ENCODE measurements around the gene KCTD11.
"Not testable (repeated sequence)": the region's sequence is repeated elsewhere in the genome, so short reads cannot be mapped to it uniquely, and the experiment has no call there.

The KCTD11 gene

GRCh38 chr17:7367083-7367482 lies 15.1 kb downstream of the KCTD11 start:
- no peak overlapping the region for H3K4me3 ChIP-seq (ENCODE audit: low read length)
- no peaks in the 10 kb centered on the region for H3K27me3 ChIP-seq (ENCODE audit: insufficient read depth, low read length)
- no peak overlapping the region for H3K27ac ChIP-seq (ENCODE audit: low read depth, low read length)
- WGBS, result 70% methylated on average over 6 of the region's 8 CpGs
- H3K9me3 ChIP-seq (ENCODE audit: insufficient read depth, low read depth, low read length), result no peaks in the 10 kb centered on the region
- H3K4me1 ChIP-seq (ENCODE audit: insufficient read depth, low read length), result peaks cover 6% of the 10 kb centered on the region; the same call in 1 of the 2 replicates
- H3K36me3 ChIP-seq (ENCODE audit: insufficient read depth, low read length), result no peaks in the 10 kb centered on the region
- H3K9ac ChIP-seq (ENCODE audit: low read depth, low read length), result no peak overlapping the region

GRCh38 chr17:7367918-7368598 lies 16.1 kb downstream of the KCTD11 start:
- Histone ChIP-seq H3K9me3 (ENCODE audit: insufficient read depth, low read depth, low read length) (no peaks in the 10 kb centered on the region), H3K4me1 (ENCODE audit: insufficient read depth, low read length) (peaks cover 6% of the 10 kb centered on the region; the same call in 1 of the 2 replicates), H3K27ac (ENCODE audit: low read depth, low read length) (no peak overlapping the region), H3K27me3 (ENCODE audit: insufficient read depth, low read length) (no peaks in the 10 kb centered on the region), H3K9ac (ENCODE audit: low read depth, low read length) (no peak overlapping the region), H3K4me3 (ENCODE audit: low read length) (no peak overlapping the region), H3K36me3 (ENCODE audit: insufficient read depth, low read length) (no peaks in the 10 kb centered on the region)
- 71% methylated on average over 10 of the region's 13 CpGs for WGBS

GRCh38 chr17:7368599-7368994 lies 16.6 kb downstream of the KCTD11 start:
- H3K4me1 ChIP-seq (ENCODE audit: insufficient read depth, low read length); H3K9ac ChIP-seq (ENCODE audit: low read depth, low read length); H3K27ac ChIP-seq (ENCODE audit: low read depth, low read length); H3K27me3 ChIP-seq (ENCODE audit: insufficient read depth, low read length); H3K4me3 ChIP-seq (ENCODE audit: low read length); H3K9me3 ChIP-seq (ENCODE audit: insufficient read depth, low read depth, low read length); H3K36me3 ChIP-seq (ENCODE audit: insufficient read depth, low read length): not testable (repeated sequence)
- WGBS, result 88% methylated on average over 5 of the region's 5 CpGs

GRCh38 chr17:7369825-7370224 lies 17.9 kb downstream of the KCTD11 start:
- no peak overlapping the region for H3K27ac ChIP-seq (ENCODE audit: low read depth, low read length)
- peaks cover 6% of the 10 kb centered on the region; the same call in 1 of the 2 replicates for H3K4me1 ChIP-seq (ENCODE audit: insufficient read depth, low read length)
- H3K9me3 ChIP-seq (ENCODE audit: insufficient read depth, low read depth, low read length), result no peaks in the 10 kb centered on the region
- no peak overlapping the region for H3K9ac ChIP-seq (ENCODE audit: low read depth, low read length)
- no peak overlapping the region for H3K4me3 ChIP-seq (ENCODE audit: low read length)
- no peaks in the 10 kb centered on the region for H3K27me3 ChIP-seq (ENCODE audit: insufficient read depth, low read length)
- 87% methylated on average over 5 of the region's 5 CpGs for WGBS
- H3K36me3 ChIP-seq (ENCODE audit: insufficient read depth, low read length), result no peaks in the 10 kb centered on the region

GRCh38 chr17:7370853-7371252 lies 18.9 kb downstream of the KCTD11 start:
- H3K4me1 ChIP-seq (ENCODE audit: insufficient read depth, low read length), result peaks cover 6% of the 10 kb centered on the region; the same call in 1 of the 2 replicates
- 89% methylated on average over 3 of the region's 4 CpGs for WGBS
- H3K9ac ChIP-seq (ENCODE audit: low read depth, low read length), result no peak overlapping the region
- no peaks in the 10 kb centered on the region for H3K9me3 ChIP-seq (ENCODE audit: insufficient read depth, low read depth, low read length)
- no peak overlapping the region for H3K4me3 ChIP-seq (ENCODE audit: low read length)
- H3K36me3 ChIP-seq (ENCODE audit: insufficient read depth, low read length), result no peaks in the 10 kb centered on the region
- H3K27ac ChIP-seq (ENCODE audit: low read depth, low read length), result no peak overlapping the region
- no peaks in the 10 kb centered on the region for H3K27me3 ChIP-seq (ENCODE audit: insufficient read depth, low read length)

GRCh38 chr17:7374353-7374752 lies 22.4 kb downstream of the KCTD11 start:
- no peak overlapping the region for H3K4me3 ChIP-seq (ENCODE audit: low read length)

GRCh38 chr17:7379134-7379533 lies 27.2 kb downstream of the KCTD11 start:
- Histone ChIP-seq H3K4me1 (ENCODE audit: insufficient read depth, low read length) (no peaks in the 10 kb centered on the region), H3K9me3 (ENCODE audit: insufficient read depth, low read depth, low read length) (peaks cover 7% of the 10 kb centered on the region; the same call in 1 of the 2 replicates), H3K27ac (ENCODE audit: low read depth, low read length) (no peak overlapping the region), H3K4me3 (ENCODE audit: low read length) (no peak overlapping the region), H3K27me3 (ENCODE audit: insufficient read depth, low read length) (peaks cover 42% of the 10 kb centered on the region), H3K36me3 (ENCODE audit: insufficient read depth, low read length) (no peaks in the 10 kb centered on the region), H3K9ac (ENCODE audit: low read depth, low read length) (no peak overlapping the region)
- WGBS, result 100% methylated on average over 2 of the region's 3 CpGs

More at GRCh38 chr17:7374353-7374752, 22.4 kb downstream of the KCTD11 start:
- Histone ChIP-seq H3K36me3 (ENCODE audit: insufficient read depth, low read length) (no peaks in the 10 kb centered on the region), H3K27me3 (ENCODE audit: insufficient read depth, low read length) (no peaks in the 10 kb centered on the region), H3K9ac (ENCODE audit: low read depth, low read length) (no peak overlapping the region), H3K27ac (ENCODE audit: low read depth, low read length) (no peak overlapping the region), H3K4me1 (ENCODE audit: insufficient read depth, low read length) (no peaks in the 10 kb centered on the region), H3K9me3 (ENCODE audit: insufficient read depth, low read depth, low read length) (peaks cover 3% of the 10 kb centered on the region; the same call in 1 of the 2 replicates)
- WGBS, result 94% methylated on average over 2 of the region's 2 CpGs

GRCh38 chr17:7380321-7380720 lies 28.4 kb downstream of the KCTD11 start:
- peaks cover 7% of the 10 kb centered on the region; the same call in 1 of the 2 replicates for H3K9me3 ChIP-seq (ENCODE audit: insufficient read depth, low read depth, low read length)
- H3K36me3 ChIP-seq (ENCODE audit: insufficient read depth, low read length), result no peaks in the 10 kb centered on the region
- H3K9ac ChIP-seq (ENCODE audit: low read depth, low read length), result peak overlapping the region; percentile 39; the same call in 1 of the 2 replicates
- peaks cover 42% of the 10 kb centered on the region for H3K27me3 ChIP-seq (ENCODE audit: insufficient read depth, low read length)
- no peaks in the 10 kb centered on the region for H3K4me1 ChIP-seq (ENCODE audit: insufficient read depth, low read length)
- H3K4me3 ChIP-seq (ENCODE audit: low read length), result peak overlapping the region; percentile 54
- no peak overlapping the region for H3K27ac ChIP-seq (ENCODE audit: low read depth, low read length)
- 79% methylated on average over 7 of the region's 7 CpGs for WGBS

- Histone ChIP-seq H3K4me3 (ENCODE audit: low read length) (peak within 1 kb of the TSS; percentile 54), H3K9ac (ENCODE audit: low read depth, low read length) (peak within 1 kb of the TSS; percentile 39; the same call in 1 of the 2 replicates), H3K4me1 (ENCODE audit: insufficient read depth, low read length) (no peaks in the 10 kb centered on the region), H3K27ac (ENCODE audit: low read depth, low read length) (no peak within 1 kb of the TSS), H3K9me3 (ENCODE audit: insufficient read depth, low read depth, low read length) (peaks cover 7% of the 10 kb centered on the region; the same call in 1 of the 2 replicates), H3K27me3 (ENCODE audit: insufficient read depth, low read length) (peaks cover 42% of the 10 kb centered on the region), H3K36me3 (ENCODE audit: insufficient read depth, low read length) (no peaks in the 10 kb centered on the region)
- 4% methylated on average over 51 of the region's 52 CpGs for WGBS
These were observed 29.1 kb downstream of the KCTD11 start, which contains the start of gene TNK1 for GRCh38 chr17:7380855-7381683. Gene TNK1, plus strand, starts transcription at chr17:7381089. Its CDS starts 1,838 bp downstream, at chr17:7382927.

GRCh38 chr17:7382901-7383300 lies 30.9 kb downstream of the KCTD11 start:
- Histone ChIP-seq H3K9me3 (ENCODE audit: insufficient read depth, low read depth, low read length) (peaks cover 7% of the 10 kb centered on the region; the same call in 1 of the 2 replicates), H3K36me3 (ENCODE audit: insufficient read depth, low read length) (0 out of 2 replicates have a peak, but pooled peaks cover 4% of the 10 kb centered on the region), H3K4me3 (ENCODE audit: low read length) (no peak overlapping the region), H3K27me3 (ENCODE audit: insufficient read depth, low read length) (peaks cover 42% of the 10 kb centered on the region), H3K4me1 (ENCODE audit: insufficient read depth, low read length) (no peaks in the 10 kb centered on the region), H3K9ac (ENCODE audit: low read depth, low read length) (no peak overlapping the region), H3K27ac (ENCODE audit: low read depth, low read length) (no peak overlapping the region)
- 93% methylated on average over 10 of the region's 10 CpGs for WGBS

- peak overlapping the region; percentile 56 for H3K4me3 ChIP-seq (ENCODE audit: low read length)
- WGBS, result 88% methylated on average over 11 of the region's 11 CpGs
These were observed 31.4 kb downstream of the KCTD11 start for GRCh38 chr17:7383371-7383741.

More at GRCh38 chr17:7383371-7383741, 31.4 kb downstream of the KCTD11 start:
- H3K9ac ChIP-seq (ENCODE audit: low read depth, low read length), result no peak overlapping the region
- peaks cover 7% of the 10 kb centered on the region; the same call in 1 of the 2 replicates for H3K9me3 ChIP-seq (ENCODE audit: insufficient read depth, low read depth, low read length)
- H3K4me1 ChIP-seq (ENCODE audit: insufficient read depth, low read length), result no peaks in the 10 kb centered on the region
- H3K36me3 ChIP-seq (ENCODE audit: insufficient read depth, low read length), result peaks cover 6% of the 10 kb centered on the region; the same call in 1 of the 2 replicates
- no peak overlapping the region for H3K27ac ChIP-seq (ENCODE audit: low read depth, low read length)
- peaks cover 42% of the 10 kb centered on the region for H3K27me3 ChIP-seq (ENCODE audit: insufficient read depth, low read length)

Measured in HUES64 (cell line).